CD14-positive monocyte (primary cell): ENCODE data around the gene MUC20. TPM values are rescaled to one million over a fixed set of nuclear protein-coding genes. Genes with fewer than 3 reads are reported as not detected.
A peak's percentile ranks its signal among the peaks of the same experiment; 100 is the strongest.
"Not testable (repeated sequence)": the region's sequence is repeated elsewhere in the genome, so short reads cannot be mapped to it uniquely, and the experiment has no call there.

Source experiments
- DNase-seq, 3 donors: peaks; one replicate each; pipeline ENCODE4 v3.0.0-alpha.2; 2011 to 2022
- H2AFZ ChIP-seq: 2 replicates; pipeline ENCODE4 v1.6.0; 2012; ENCODE audit warnings: mild to moderate bottlenecking, low read depth, low read length, inconsistent platforms; ENCODE audit not compliant: insufficient read depth, poor library complexity, severe bottlenecking
- H3K27ac ChIP-seq, 2 donors: 1 replicate in 1 of 2; 2 replicates in 1 of 2; pipeline ENCODE4 v1.5.1; 2012 to 2013; ENCODE audit warnings: low read length in 2 of 2, control low read depth in 1 of 2, inconsistent platforms in 1 of 2, low read depth in 1 of 2, mild to moderate bottlenecking in 1 of 2
- H3K27me3 ChIP-seq, 2 donors: one replicate each; pipeline versions ENCODE4 v1.6.0 to v1.6.1; 2011 to 2013; ENCODE audit warnings: low read length in 2 of 2; ENCODE audit not compliant: control insufficient read depth in 2 of 2, insufficient read depth in 2 of 2
- H3K36me3 ChIP-seq, 2 donors: replicated peaks in 1 of 2; 1 replicate in 1 of 2; 2 replicates in 1 of 2; pipeline versions ENCODE4 v1.5.1 to v1.6.1; 2012 to 2013; ENCODE audit warnings: low read length in 2 of 2, control low read depth in 1 of 2, inconsistent platforms in 1 of 2, mild to moderate bottlenecking in 1 of 2; ENCODE audit not compliant: insufficient read depth in 2 of 2, control insufficient read depth in 1 of 2
- H3K4me1 ChIP-seq, 2 donors: 1 replicate in 1 of 2; 2 replicates in 1 of 2; pipeline versions ENCODE4 v1.5.1 to v1.6.1; 2012 to 2013; ENCODE audit warnings: low read length in 2 of 2, control low read depth in 1 of 2, inconsistent platforms in 1 of 2, mild to moderate bottlenecking in 1 of 2, moderate library complexity in 1 of 2; ENCODE audit not compliant: insufficient read depth in 2 of 2, control insufficient read depth in 1 of 2
- H3K4me2 ChIP-seq: replicated peaks from 2 replicates; pipeline ENCODE3; 2012; ENCODE audit warnings: low read length, moderate library complexity, mild to moderate bottlenecking; ENCODE audit not compliant: poor library complexity, severe bottlenecking; ENCODE audit errors: extremely low read depth
- H3K4me3 ChIP-seq, 3 experiments: fragments of 200-600 bp in 1 of 3; sonication (generic) in 1 of 3; replicated peaks in 1 of 3; 1 replicate in 2 of 3; 2 replicates in 1 of 3; pipeline ENCODE4 v1.5.1; 2011 to 2013; ENCODE audit warnings: low read length in 3 of 3, mild to moderate bottlenecking in 3 of 3, control low read depth in 2 of 3, low read depth in 2 of 3, inconsistent platforms in 1 of 3, moderate library complexity in 1 of 3
- H3K79me2 ChIP-seq: 2 replicates; pipeline ENCODE4 v1.6.0; 2012; ENCODE audit warnings: mild to moderate bottlenecking, control low read depth, inconsistent platforms, low read length, moderate library complexity; ENCODE audit not compliant: insufficient read depth
- H3K9ac ChIP-seq: 2 replicates; pipeline ENCODE4 v1.6.0; 2017; ENCODE audit warnings: low read length, mild to moderate bottlenecking; ENCODE audit not compliant: insufficient read depth, poor library complexity, severe bottlenecking
- H3K9me3 ChIP-seq, 2 donors: replicated peaks in 1 of 2; 1 replicate in 1 of 2; 2 replicates in 1 of 2; pipeline versions ENCODE4 v1.5.1 to v1.6.1; 2012 to 2013; ENCODE audit warnings: low read length in 2 of 2, control low read depth in 1 of 2; ENCODE audit not compliant: control insufficient read depth in 1 of 2, insufficient read depth in 1 of 2
- H4K20me1 ChIP-seq: 2 replicates; pipeline ENCODE4 v1.6.0; 2012; ENCODE audit warnings: mild to moderate bottlenecking, low read length, control low read depth, moderate library complexity; ENCODE audit not compliant: insufficient read depth
- H3K27ac Mint-ChIP-seq, 7 donors: one replicate each; pipeline ENCODE4 v1.8.0; 2020; ENCODE audit warnings: mild to moderate bottlenecking in 7 of 7, mixed read lengths in 7 of 7, moderate library complexity in 6 of 7, inconsistent platforms in 2 of 7
- H3K27me3 Mint-ChIP-seq, 3 donors: one replicate each; pipeline ENCODE4 v1.8.0; 2021 to 2022; ENCODE audit warnings: low read depth in 3 of 3, mild to moderate bottlenecking in 3 of 3, mixed read lengths in 3 of 3, moderate library complexity in 3 of 3, inconsistent platforms in 1 of 3
- H3K36me3 Mint-ChIP-seq, 2 donors: one replicate each; pipeline ENCODE4 v1.8.0; 2020; ENCODE audit warnings: mixed read lengths in 2 of 2, inconsistent platforms in 1 of 2, mild to moderate bottlenecking in 1 of 2
- H3K4me1 Mint-ChIP-seq: one replicate; pipeline ENCODE4 v1.8.0; 2020; ENCODE audit warnings: mild to moderate bottlenecking, mixed read lengths
- H3K4me3 Mint-ChIP-seq, 2 donors: one replicate each; pipeline ENCODE4 v1.8.0; 2020; ENCODE audit warnings: mild to moderate bottlenecking in 2 of 2, mixed read lengths in 2 of 2, moderate library complexity in 1 of 2
- H3K9me3 Mint-ChIP-seq, 7 donors: one replicate each; pipeline ENCODE4 v1.8.0; 2020 to 2022; ENCODE audit warnings: mixed read lengths in 7 of 7, mild to moderate bottlenecking in 6 of 7, moderate library complexity in 6 of 7, inconsistent platforms in 2 of 7
- WGBS: methylation state at CpG from one replicate; pipeline ENCODE4 v1.1.5; 2013; ENCODE audit warnings: missing lambda C conversion rate; ENCODE audit not compliant: insufficient coverage; 5-methylcytosine and 5-hydroxymethylcytosine counted together
- intact Hi-C, 2 donors: fragments of 100-400 bp; cut with micrococcal nuclease; formaldehyde crosslinking; loops; one replicate each; pipeline versions ENCODE4 v1.15.0 to v1.15.1; 2023
- polyA plus RNA-seq, 3 donors: library from polyadenylated mRNA; depleted of rRNA in 1 of 3; unstranded in 2 of 3; stranded (reverse) in 1 of 3; fragments of 300-500 nt in 2 of 3; fragments of >200 nt in 1 of 3; fragmentation: Illumina TruSeq in 2 of 3; gene quantifications; 1 replicate in 2 of 3; 2 replicates in 1 of 3; pipeline ENCODE4 v1.2.3, GENCODE V29; 2012 to 2021
- TF ChIP-seq, protein P1 (sequence below): fragments of 200-600 bp; IDR thresholded peaks from one replicate; pipeline ENCODE4 v1.8.0; 2022; ENCODE audit warnings: antibody characterized with exemption, mild to moderate bottlenecking

The MUC20 gene
- polyA plus RNA-seq, 3 donors: 5.4 TPM; not detected in 2

DNA sequence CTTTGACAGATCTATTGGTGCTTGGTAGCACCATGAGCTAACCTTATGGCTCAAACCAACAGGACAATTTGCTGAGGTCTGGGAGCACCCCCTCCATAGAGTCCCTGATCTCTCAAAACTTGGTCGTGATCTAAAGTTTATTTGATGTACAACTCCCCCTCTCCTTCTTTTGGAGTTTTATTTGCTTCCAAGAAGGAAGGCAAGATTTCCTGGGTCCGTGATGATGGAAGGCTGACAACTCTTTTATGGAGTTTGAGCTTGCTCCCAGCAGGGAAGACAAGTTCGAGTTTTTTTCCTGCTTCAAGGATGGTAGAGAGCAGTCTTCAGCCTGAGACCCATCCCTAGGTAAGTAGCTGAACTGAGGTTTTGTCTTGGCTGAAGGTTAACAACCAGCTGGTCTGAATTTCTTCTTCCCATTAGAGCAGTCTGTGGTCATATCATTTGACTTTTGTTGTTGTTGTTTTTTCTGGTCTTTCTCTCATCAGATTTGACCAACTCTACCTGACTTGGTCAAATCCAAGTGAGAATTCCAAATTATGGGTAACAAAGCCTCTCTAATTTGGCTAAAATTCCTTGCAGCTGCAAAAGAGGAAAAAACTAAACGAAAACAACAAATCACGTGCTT lies 2.8 kb upstream of the MUC20 start:
- Histone ChIP-seq H3K4me1 (no peaks in the 10 kb centered on the region), H3K79me2 (no peaks in the 10 kb centered on the region), H3K27ac (no peak overlapping the region), H3K9ac (no peak overlapping the region), H3K36me3 (peaks cover 0 to 4% of the 10 kb centered on the region in 2 donors), H3K4me3 (no peak overlapping the region), H2AFZ (no peak overlapping the region), H4K20me1 (no peaks in the 10 kb centered on the region), H3K9me3 (no peaks in the 10 kb centered on the region), H3K27me3 (no peaks in the 10 kb centered on the region), H3K4me2 (no peak overlapping the region)
- Mint-ChIP-seq H3K4me1 (peaks cover 4% of the 10 kb centered on the region), H3K9me3 (peaks cover 0 to 1% (median 0%) of the 10 kb centered on the region in 7 donors), H3K4me3 (no peak overlapping the region), H3K27ac (no peak overlapping the region), H3K27me3 (peaks cover 11 to 15% (median 11%) of the 10 kb centered on the region in 3 donors), H3K36me3 (peaks cover 8% of the 10 kb centered on the region in 2 donors)
- DNase-seq: no peak
- TF ChIP-seq, protein P1, sequence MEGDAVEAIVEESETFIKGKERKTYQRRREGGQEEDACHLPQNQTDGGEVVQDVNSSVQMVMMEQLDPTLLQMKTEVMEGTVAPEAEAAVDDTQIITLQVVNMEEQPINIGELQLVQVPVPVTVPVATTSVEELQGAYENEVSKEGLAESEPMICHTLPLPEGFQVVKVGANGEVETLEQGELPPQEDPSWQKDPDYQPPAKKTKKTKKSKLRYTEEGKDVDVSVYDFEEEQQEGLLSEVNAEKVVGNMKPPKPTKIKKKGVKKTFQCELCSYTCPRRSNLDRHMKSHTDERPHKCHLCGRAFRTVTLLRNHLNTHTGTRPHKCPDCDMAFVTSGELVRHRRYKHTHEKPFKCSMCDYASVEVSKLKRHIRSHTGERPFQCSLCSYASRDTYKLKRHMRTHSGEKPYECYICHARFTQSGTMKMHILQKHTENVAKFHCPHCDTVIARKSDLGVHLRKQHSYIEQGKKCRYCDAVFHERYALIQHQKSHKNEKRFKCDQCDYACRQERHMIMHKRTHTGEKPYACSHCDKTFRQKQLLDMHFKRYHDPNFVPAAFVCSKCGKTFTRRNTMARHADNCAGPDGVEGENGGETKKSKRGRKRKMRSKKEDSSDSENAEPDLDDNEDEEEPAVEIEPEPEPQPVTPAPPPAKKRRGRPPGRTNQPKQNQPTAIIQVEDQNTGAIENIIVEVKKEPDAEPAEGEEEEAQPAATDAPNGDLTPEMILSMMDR: no peak
- intact Hi-C loops: no loop called here
- WGBS: 69% methylated on average over 4 of the region's 5 CpGs

DNA sequence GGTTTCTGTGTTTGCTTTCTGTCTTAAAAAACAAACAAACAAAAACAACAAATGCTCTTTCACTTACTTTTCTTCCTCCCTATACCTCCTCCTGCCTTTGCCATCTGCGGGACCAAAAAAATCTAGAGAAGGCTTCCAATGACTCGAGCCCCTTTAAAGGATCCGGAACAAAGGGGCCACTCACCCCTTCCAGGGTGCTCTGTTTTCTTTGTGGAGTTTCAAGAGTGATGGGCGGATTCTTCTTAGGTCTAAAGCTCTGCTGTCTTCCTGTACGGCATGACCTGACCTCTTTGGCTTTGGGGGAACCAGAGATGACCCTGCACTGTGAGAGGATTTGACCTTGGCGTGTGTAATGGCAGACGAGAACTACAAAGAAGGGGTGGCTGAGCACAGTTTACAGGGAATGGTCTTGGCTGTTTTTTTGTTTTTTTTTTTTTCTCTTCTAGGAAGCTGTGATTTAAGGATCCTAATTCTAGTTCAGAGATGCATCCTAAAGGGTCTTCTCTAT lies 2.2 kb upstream of the MUC20 start:
- H3K4me1 ChIP-seq: no peaks in the 10 kb centered on the region
- peaks cover 4% of the 10 kb centered on the region for H3K4me1 Mint-ChIP-seq

DNA sequence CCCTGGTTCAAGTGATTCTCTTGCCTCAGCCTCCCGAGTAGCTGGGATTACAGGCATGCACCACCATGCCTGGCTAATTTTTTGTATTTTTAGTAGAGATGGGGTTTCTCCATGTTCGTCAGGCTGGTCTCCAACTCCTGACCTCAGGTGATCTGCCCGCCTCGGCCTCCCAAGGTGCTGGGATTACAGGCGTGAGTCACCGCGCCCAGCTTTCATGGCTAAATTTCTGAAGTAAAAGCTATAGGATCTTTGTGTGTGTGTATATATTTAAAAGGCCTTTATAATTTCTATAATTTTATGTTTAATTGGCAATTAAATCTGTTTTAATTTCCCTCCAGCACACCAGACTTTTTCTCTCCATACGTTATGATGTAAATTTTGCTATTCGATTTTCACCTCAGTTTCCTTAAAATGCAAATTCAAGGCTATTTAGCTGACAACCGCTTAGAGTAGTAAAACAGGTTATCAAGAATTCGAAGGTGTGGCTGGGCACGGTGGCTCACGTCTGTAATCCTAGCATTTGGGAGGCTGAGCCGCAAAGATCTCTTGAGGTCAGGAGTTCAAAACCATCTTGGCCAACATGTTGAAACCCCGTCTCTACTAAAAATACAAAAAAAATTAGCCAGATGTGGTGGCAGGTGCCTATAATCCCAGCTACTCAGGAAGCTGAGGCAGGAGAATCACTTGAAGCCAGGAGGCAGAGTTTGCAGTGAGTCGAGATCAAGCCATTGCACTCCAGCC lies 1.1 kb upstream of the MUC20 start:
- H3K27ac Mint-ChIP-seq, H3K27ac ChIP-seq, H4K20me1 ChIP-seq, H3K9me3 Mint-ChIP-seq, H3K4me2 ChIP-seq, H3K36me3 Mint-ChIP-seq, H3K4me3 Mint-ChIP-seq, H3K4me1 ChIP-seq, H3K9me3 ChIP-seq, H3K79me2 ChIP-seq, H3K4me1 Mint-ChIP-seq, H3K4me3 ChIP-seq, H2AFZ ChIP-seq, H3K27me3 ChIP-seq, intact Hi-C loops, DNase-seq, H3K36me3 ChIP-seq, H3K9ac ChIP-seq: not testable (repeated sequence)
- 92% methylated on average over 11 of the region's 16 CpGs for WGBS
- peaks cover 11 to 12% (median 11%) of the 10 kb centered on the region in 3 donors for H3K27me3 Mint-ChIP-seq

More for the DNA sequence above, 2.2 kb upstream of the MUC20 start:
- 93% methylated on average over 7 of the region's 7 CpGs for WGBS
- H3K27ac Mint-ChIP-seq: no peak overlapping the region
- H3K27ac ChIP-seq: no peak overlapping the region
- H3K79me2 ChIP-seq: no peaks in the 10 kb centered on the region
- peak overlapping the region in 1 of 2 donors; percentile 21 for H3K4me3 Mint-ChIP-seq
- H3K36me3 ChIP-seq: peaks cover 0 to 4% of the 10 kb centered on the region in 2 donors
- H3K4me2 ChIP-seq: no peak overlapping the region
- no peaks in the 10 kb centered on the region for H3K9me3 ChIP-seq
- H4K20me1 ChIP-seq: no peaks in the 10 kb centered on the region
- H3K27me3 ChIP-seq: no peaks in the 10 kb centered on the region
- H3K9ac ChIP-seq: no peak overlapping the region
- TF ChIP-seq, protein P1: no peak
- H3K4me3 ChIP-seq: no peak overlapping the region
- H2AFZ ChIP-seq: no peak overlapping the region
- H3K9me3 Mint-ChIP-seq: peaks cover 0 to 1% (median 0%) of the 10 kb centered on the region in 7 donors
- peaks cover 8% of the 10 kb centered on the region in 2 donors for H3K36me3 Mint-ChIP-seq
- DNase-seq: no peak
- intact Hi-C loops: no loop called here
- H3K27me3 Mint-ChIP-seq: peaks cover 11 to 15% (median 11%) of the 10 kb centered on the region in 3 donors
